Measurements from ENCODE around the gene SLC5A2.

GRCh38 chr16:31464781-31465260, 18.1 kb upstream of the SLC5A2 start:
- TF ChIP-seq CTCF (IDR thresholded peaks at IDR 0.05) (no peak), POLR2A (IDR thresholded peaks at IDR 0.05) (no peak)
